Hepatic stellate cell (primary cell): ENCODE data around the gene WNT6.

Experiments
- DNase-seq: peaks from one replicate; pipeline ENCODE4 v3.0.0; 2011; ENCODE audit warnings: low spot score

Gene WNT6

GRCh38 chr2:218859556-218859987 lies at the start of gene WNT6:
Gene WNT6, plus strand, starts transcription at chr2:218859805. Its CDS starts 233 bp downstream, at chr2:218860038.
- no peak for DNase-seq

GRCh38 chr2:218810256-218810655 lies 49.3 kb upstream of the WNT6 start:
- DNase-seq = no peak

GRCh38 chr2:218811382-218811781 lies 48.2 kb upstream of the WNT6 start:
- no peak for DNase-seq

DNA sequence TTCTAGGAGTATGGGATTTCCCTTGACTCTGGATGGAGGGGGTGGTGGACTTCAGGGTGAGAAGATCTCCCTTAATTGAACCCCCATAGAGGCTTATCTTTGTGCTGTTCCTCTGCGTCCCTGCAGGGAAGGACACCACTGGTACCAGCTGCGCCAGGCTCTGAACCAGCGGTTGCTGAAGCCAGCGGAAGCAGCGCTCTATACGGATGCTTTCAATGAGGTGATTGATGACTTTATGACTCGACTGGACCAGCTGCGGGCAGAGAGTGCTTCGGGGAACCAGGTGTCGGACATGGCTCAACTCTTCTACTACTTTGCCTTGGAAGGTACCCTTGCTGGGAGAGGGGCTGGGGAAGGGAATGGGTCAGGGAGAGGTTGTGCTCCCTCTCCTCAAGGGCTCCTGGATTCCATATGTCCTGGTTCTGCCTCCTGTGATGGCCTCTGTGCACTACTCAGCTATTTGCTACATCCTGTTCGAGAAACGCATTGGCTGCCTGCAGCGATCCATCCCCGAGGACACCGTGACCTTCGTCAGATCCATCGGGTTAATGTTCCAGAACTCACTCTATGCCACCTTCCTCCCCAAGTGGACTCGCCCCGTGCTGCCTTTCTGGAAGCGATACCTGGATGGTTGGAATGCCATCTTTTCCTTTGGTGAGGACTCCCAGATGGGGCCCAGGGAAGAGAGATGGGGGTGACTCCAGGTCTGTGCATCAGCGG lies 47.3 kb upstream of the WNT6 start:
- no peak for DNase-seq

DNA sequence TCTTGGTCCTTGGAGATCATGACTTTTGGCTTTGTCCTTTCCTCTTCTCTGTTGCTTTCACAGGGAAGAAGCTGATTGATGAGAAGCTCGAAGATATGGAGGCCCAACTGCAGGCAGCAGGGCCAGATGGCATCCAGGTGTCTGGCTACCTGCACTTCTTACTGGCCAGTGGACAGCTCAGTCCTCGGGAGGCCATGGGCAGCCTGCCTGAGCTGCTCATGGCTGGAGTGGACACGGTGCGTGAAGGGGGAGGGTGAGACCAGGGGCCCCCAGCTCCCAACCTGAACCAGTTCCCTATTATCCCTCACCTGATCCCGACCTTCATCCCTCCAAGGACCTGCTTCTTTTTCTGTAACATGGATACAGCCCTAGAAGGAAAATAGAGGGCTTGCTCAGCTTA lies 46.7 kb upstream of the WNT6 start:
- no peak for DNase-seq

DNA sequence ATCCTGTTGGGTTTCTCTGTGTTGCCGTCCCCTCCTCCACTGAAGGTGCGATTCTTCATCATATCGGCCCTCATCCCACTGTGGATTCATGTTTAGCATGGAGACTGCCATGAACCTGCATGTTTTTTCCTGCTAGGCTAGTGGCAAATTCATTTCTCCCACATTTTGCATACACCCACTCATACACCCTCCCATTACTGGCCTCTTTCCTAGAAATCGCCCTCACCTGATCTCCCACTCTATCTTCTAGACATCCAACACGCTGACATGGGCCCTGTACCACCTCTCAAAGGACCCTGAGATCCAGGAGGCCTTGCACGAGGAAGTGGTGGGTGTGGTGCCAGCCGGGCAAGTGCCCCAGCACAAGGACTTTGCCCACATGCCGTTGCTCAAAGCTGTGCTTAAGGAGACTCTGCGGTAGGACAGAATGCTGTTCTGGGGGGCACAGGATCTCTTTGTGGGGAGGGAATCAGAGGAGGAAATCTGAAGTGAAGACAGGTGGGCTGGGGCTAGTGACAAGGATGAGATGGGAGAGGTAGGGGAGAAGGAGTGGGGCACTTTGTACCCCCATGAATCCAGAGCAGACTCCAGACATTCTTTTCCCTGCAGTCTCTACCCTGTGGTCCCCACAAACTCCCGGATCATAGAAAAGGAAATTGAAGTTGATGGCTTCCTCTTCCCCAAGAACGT lies 45.7 kb upstream of the WNT6 start:
- no peak for DNase-seq

DNA sequence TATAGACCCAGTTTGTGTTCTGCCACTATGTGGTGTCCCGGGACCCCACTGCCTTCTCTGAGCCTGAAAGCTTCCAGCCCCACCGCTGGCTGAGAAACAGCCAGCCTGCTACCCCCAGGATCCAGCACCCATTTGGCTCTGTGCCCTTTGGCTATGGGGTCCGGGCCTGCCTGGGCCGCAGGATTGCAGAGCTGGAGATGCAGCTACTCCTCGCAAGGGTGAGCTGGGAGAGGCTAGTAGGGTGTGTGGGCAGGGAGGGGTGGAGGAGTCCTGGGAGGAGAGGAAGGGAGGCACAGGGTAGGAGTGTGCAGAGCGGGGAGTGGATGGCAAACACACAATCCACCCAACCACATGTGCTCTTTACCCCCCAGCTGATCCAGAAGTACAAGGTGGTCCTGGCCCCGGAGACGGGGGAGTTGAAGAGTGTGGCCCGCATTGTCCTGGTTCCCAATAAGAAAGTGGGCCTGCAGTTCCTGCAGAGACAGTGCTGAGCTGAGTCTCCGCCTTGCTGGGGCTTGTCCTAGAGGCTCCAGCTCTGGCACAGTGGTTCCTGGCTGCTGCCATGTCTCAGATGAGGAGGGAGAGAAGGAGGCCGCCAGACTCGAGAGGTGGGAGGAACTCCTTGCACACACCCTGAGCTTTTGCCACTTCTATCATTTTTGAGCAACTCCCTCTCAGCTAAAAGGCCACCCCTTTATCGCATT lies 44.9 kb upstream of the WNT6 start:
- DNase-seq = no peak

- no peak for DNase-seq
Measured at GRCh38 chr2:218815244-218815637, 44.4 kb upstream of the WNT6 start.

DNA sequence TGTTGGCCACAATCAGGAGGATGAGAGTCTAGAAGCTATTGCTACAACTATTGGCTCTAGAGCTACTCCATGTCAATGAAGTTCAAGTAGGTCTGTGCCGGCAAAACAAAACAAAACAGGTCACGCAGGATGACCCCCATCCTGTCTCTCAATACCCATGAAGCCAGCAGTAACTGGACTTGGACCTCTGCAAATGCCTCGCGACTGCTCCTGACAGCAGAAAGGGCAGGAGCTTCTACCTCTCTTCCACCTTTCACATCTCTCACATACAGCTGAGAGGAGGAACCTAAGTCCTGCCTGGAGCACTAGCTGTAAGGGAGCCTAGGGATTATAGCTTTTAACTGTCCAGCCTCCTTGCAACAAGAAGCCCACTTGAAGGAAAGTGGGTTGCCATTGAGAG lies 44.0 kb upstream of the WNT6 start:
- DNase-seq = no peak

GRCh38 chr2:218816561-218817011 lies 43.0 kb upstream of the WNT6 start:
- DNase-seq = no peak

DNA sequence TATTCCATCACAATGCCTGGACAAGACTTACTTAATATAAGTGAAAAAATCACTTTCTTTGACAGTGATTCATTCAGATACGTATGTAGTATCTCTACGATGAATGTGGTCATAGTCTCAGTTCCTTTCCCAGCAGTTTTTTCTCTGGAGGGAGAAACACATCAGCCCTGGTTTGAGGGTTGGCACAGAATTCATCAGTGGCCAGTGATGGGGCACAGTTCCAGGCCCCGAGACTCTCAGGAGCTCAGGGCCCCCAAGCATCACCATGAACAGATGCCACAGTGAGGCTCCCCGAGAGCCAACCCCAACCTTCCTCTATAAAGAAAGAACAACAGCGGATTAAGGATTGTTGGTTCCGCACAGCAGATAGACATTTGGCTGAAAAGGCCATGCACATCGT lies 40.5 kb upstream of the WNT6 start:
- DNase-seq = no peak

- no peak for DNase-seq
Measured at GRCh38 chr2:218820746-218821369, 38.7 kb upstream of the WNT6 start.

- no peak for DNase-seq
Measured at GRCh38 chr2:218821605-218822211, 37.9 kb upstream of the WNT6 start.

- DNase-seq = no peak
Measured at GRCh38 chr2:218822622-218823021, 37.0 kb upstream of the WNT6 start.

DNA sequence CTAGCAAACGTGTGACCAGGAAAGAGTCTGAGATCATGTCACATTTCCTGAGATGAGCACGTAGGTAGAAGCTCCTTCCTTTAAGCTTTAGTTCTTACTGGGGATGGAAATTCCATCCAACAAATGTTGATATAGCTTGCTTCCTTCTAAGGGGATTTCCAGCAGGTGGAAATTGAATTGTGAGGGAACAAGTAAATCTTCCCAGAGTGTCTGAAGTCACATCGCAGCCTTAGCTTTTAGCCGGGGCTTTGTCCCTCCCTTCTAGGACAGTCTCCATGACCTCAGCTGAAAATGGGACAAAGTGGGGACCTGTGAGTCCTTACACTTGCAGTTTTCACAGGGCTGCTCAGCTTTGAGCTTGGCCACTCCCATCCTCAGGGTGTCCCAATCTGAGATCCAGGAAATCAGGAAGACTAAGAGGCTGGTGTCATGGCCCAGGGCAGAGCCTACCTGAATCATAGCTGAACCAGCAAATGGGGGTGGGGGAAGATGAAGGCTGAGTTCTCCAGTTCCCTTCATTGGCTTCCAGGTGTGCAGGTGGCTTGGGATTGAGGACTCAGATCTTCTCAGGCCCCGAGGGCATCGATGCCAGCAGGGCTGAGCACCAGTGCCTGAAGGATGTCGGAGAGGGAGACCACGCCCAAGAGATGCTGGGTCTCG lies 36.3 kb upstream of the WNT6 start:
- DNase-seq = no peak

DNA sequence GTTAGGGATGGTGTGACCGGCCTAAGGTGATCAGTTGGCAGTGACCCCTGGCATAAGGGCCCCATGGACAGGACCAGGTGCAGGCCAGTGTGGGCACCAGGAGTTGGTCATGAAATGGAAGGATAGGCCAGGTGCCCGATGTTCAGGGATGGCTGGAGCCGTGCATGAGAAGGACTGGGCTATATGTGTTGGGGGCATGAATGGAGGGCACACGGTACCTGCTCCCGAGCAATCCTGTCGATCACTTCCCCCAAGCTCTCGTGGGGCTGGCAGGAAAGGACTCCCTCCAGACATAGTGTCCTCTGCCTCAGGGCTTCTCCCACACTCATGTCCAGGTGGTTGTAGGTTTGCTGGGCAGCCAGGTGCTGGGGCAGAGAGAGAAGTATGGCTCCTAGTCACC lies 35.6 kb upstream of the WNT6 start:
- DNase-seq = no peak

DNA sequence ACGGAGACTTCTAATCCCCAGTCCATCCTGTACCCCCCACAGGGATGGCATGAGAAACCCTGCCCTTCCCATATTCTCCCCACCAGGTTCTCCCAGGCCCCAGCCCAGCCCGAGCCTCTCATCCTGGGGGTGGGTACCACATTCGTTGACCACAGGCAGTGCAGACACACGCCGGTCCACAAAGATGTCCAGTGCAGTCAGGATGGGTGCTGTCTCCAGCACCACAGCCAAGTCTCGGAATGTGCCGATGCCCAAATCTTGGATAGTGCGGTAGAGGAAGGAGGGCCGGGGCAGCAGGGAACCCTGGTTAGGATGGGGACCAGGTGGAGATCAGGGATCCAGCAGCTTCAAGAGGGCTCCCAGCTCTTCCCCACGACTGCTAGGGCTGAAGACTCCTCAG lies 32.8 kb upstream of the WNT6 start:
- no peak for DNase-seq

DNA sequence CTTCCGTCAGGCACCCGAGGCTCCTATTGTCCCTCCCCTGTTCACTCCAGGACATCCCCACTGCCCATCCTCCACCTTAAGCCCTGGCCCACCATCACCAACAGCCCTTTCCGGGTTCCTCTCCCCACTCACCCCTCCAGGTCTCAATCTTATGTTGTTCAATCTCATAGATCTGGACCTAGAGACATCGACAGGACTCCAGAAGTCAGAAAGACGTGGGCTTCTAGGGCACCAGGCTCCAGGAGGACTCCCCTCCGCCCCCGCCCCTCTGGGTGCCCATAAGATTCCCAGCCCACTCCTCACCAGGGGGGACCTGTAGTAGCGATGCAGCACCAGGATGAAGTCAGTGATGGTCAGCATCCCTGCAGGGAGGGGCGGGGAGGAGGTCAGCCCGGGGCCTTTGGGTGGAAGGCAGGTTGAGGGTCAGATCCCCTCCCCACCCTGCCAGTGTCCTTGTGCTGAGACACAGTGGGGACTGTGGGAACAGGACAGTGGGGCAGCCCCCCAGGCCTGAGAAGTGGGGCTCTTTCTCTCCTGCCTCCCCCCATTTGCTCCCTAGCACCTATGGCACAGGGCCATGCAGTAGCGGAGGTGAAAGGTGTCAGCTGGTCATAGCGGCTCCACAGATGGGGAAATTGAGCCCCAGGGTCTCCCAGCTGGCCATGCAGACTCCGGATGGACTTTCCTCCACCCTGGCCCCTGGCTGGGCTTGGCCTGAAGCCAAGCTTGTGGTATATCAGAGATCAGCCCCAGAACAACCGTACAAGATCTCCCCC lies 31.7 kb upstream of the WNT6 start:
- no peak for DNase-seq

DNA sequence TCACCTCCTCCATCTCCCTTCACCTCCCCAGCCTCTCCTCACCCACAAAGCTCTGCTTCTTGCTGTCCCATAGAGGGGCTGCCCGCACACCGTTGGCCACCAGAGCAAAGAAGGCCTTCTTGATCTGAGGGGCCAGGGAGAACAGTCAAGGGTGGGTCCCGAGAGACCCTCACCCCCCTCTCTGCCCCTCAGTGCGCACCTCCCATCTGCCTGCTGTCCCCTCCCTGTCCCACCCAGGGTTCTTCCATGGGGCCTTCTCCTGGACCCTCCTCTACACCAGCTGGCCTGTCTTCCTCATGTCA lies 31.2 kb upstream of the WNT6 start:
- no peak for DNase-seq

GRCh38 chr2:218829868-218830451 lies 29.6 kb upstream of the WNT6 start:
- DNase-seq = no peak
